D721Med (cell line): ENCODE measurements around the gene PIP5K1B.
"Not testable (repeated sequence)": the region's sequence is repeated elsewhere in the genome, so short reads cannot be mapped to it uniquely, and the experiment has no call there.

Experiments used
- DNase-seq: peaks from one replicate; pipeline ENCODE4 v3.0.0; 2011; ENCODE audit warnings: low spot score; ENCODE audit not compliant: insufficient read length
- FAIRE-seq: peaks from 2 replicates; lab custom pipeline; 2011; peaks lifted over from hg19 to GRCh38; lab: Jason Lieb, UNC
- CTCF ChIP-seq: IDR thresholded peaks from 2 replicates; pipeline ENCODE4 v1.5.1; 2012; ENCODE audit warnings: mild to moderate bottlenecking, control low read depth; ENCODE audit not compliant: insufficient read depth; ENCODE audit errors: missing control alignments

The PIP5K1B gene

GRCh38 chr9:69045821-69046220 lies 340.8 kb downstream of the PIP5K1B start:
- DNase-seq (no peak), FAIRE-seq (no peak)
- TF ChIP-seq CTCF: no peak

DNA sequence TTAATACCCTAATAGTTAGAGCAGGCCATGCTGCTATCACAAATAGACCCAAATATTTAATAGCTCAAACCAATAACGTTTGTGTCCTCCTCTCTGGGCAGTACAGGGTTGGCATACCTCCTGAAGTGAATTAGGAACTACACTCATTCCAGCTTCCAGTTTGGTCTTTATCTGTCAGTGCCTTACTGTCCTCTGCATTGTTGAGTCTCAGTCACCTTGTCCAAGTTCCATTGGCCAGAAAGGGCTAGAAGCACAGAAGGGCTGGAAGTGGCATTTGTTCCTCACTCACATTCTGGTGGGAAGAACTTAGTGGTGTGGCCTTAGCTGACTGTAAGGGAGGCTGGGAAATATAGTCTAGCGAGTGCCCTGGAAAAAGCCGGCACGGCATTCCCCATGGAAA lies 341.7 kb downstream of the PIP5K1B start:
- TF ChIP-seq CTCF: no peak
- FAIRE-seq: no peak
- no peak for DNase-seq

DNA sequence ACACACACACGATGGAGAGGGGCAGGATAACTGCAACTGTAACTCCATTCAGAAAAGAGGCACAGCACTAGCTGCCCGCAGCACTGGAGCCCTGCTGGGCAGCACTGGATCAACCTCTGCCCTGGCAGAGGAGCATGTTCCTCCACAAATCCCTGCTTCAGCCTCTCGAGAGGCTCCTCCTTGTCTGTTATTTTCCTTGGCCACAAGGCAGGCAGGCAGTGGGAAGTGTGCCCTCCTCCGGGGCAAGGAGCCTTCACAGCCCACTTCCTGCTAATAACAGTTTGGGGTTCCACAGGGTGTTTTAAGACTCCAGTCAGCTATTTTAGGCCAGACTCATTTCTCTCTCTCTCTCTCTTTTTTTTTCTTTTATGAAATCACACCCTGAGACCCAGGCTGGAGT lies 342.3 kb downstream of the PIP5K1B start:
- DNase-seq (no peak), FAIRE-seq (no peak)

DNA sequence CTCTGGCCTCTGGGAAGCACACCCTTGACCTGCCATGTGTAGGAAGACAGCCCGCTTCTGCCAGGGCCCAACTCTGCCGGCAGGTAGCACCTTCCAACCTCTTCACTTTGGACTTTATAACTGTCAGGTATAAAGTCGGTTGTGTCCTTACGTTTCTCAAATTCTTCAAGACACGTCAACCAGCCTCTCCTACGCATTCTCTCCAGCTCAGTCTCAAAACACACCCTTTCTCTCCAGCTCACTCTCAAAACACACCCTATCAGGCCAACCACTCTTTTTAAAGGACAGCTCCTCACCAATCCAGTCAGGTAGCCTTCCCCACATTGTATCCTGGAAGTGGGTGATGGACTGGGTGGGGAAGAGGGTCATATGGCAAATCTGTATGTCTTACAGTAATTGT lies 344.1 kb downstream of the PIP5K1B start:
- no peak for DNase-seq
- no peak for TF ChIP-seq CTCF
- no peak for FAIRE-seq

More for the DNA sequence above, 342.3 kb downstream of the PIP5K1B start:
- TF ChIP-seq CTCF: no peak

- DNase-seq, FAIRE-seq: not testable (repeated sequence)
Measured at GRCh38 chr9:69050936-69051335, 345.9 kb downstream of the PIP5K1B start.

GRCh38 chr9:69054989-69055388 lies 349.9 kb downstream of the PIP5K1B start:
- no peak for TF ChIP-seq CTCF
- no peak for FAIRE-seq
- no peak for DNase-seq

DNA sequence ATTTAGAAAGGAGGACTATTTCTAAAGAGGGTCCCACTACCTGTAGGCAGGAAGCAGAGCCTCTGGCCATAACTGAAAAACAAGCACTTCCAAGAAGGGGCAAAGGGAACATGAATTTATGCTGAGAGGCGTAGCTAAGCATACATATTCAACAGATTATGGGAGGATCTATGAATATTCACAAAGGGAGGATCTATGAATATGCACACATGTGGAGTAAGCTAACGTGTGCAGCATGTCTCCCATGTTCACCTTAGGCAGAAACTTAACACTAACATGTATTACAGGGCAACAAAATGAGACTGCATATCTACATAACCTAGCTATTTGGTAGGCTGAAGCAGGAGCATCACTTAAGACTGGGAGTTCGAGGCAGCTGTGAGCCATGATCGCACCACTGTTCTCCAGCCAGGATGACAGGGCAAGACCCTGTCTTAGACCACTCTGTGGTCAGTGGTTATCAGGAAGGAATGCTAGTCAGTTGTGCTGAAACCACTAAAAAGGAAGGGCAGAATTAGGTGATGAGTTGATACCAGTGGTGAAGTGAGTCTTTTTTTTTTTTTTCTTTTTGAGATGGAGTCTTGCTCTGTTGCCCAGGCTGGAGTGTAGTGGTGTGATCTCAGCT lies 351.3 kb downstream of the PIP5K1B start:
- no peak for FAIRE-seq
- no peak for TF ChIP-seq CTCF
- no peak for DNase-seq

GRCh38 chr9:69058101-69058500 lies 353.1 kb downstream of the PIP5K1B start:
- TF ChIP-seq CTCF: no peak
- no peak for DNase-seq
- FAIRE-seq: no peak
